Tibial nerve (tissue), 4 donors: ENCODE results near the gene DEFB112. TPM values are rescaled to one million over a fixed set of nuclear protein-coding genes. Genes with fewer than 3 reads are reported as not detected.

Source experiments
- DNase-seq, 2 donors: peaks; one replicate each; pipeline ENCODE4 v3.0.0-alpha.2; 2019; ENCODE audit warnings: low spot score in 2 of 2
- H3K27ac ChIP-seq, 4 donors: fragments of 200-600 bp; sonication (generic) in 3 of 4; one replicate each; pipeline ENCODE4 v1.5.1; 2017 to 2019; ENCODE audit warnings: mild to moderate bottlenecking in 1 of 4
- H3K27me3 ChIP-seq, 2 donors: fragments of 200-600 bp; sonication (generic) in 1 of 2; one replicate each; pipeline versions ENCODE4 v1.5.1 to v1.6.0; 2017 to 2019
- H3K36me3 ChIP-seq, 3 donors: fragments of 200-600 bp; sonication (generic); one replicate each; pipeline ENCODE4 v1.5.1; 2018 to 2019
- H3K4me1 ChIP-seq, 4 donors: fragments of 200-600 bp; sonication (generic) in 3 of 4; one replicate each; pipeline ENCODE4 v1.5.1; 2017 to 2019
- H3K4me3 ChIP-seq, 4 donors: fragments of 200-600 bp; sonication (generic) in 3 of 4; one replicate each; pipeline ENCODE4 v1.5.1; 2017 to 2019; ENCODE audit warnings: mild to moderate bottlenecking in 1 of 4, moderate library complexity in 1 of 4
- H3K9me3 ChIP-seq, 4 donors: fragments of 200-600 bp; sonication (generic) in 3 of 4; one replicate each; pipeline ENCODE4 v1.5.1; 2017 to 2019
- CTCF ChIP-seq, 5 experiments: fragments of 200-600 bp in 3 of 5; fragments of 450-650 bp in 2 of 5; sonication (generic) in 3 of 5; IDR thresholded peaks; one replicate each; pipeline ENCODE4 v1.5.1; 2016 to 2019; ENCODE audit warnings: antibody characterized with exemption in 5 of 5, mild to moderate bottlenecking in 3 of 5, moderate library complexity in 2 of 5
- EP300 ChIP-seq, 2 donors: sonication (generic); formaldehyde crosslinking; IDR thresholded peaks; one replicate each; pipeline ENCODE4 v1.6.1; 2017; ENCODE audit warnings: antibody characterized with exemption in 2 of 2, mild to moderate bottlenecking in 1 of 2
- POLR2A ChIP-seq, 2 donors: fragments of 450-650 bp; IDR thresholded peaks; one replicate each; pipeline ENCODE4 v1.6.1; 2017; ENCODE audit warnings: antibody characterized with exemption in 2 of 2, mild to moderate bottlenecking in 2 of 2, moderate library complexity in 2 of 2
- WGBS, 2 donors: methylation state at CpG; one replicate each; pipeline ENCODE4 v1.1.5; 2018; 5-methylcytosine and 5-hydroxymethylcytosine counted together
- total RNA-seq, 4 donors: library from RNA; depleted of rRNA; stranded (reverse); fragments of >200 nt; gene quantifications; one replicate each; pipeline ENCODE4 v1.1.0, GENCODE V29; 2016

DEFB112 gene
- total RNA-seq, 4 donors from 2014 or later: not detected

- H3K4me3 ChIP-seq: no peak overlapping the region
- H3K9me3 ChIP-seq: peaks cover 0 to 6% (median 0%) of the 10 kb centered on the region in 4 donors
- H3K27me3 ChIP-seq: no peaks in the 10 kb centered on the region
- H3K36me3 ChIP-seq: no peaks in the 10 kb centered on the region
- TF ChIP-seq EP300 (IDR thresholded peaks at IDR 0.05) (no peak), POLR2A (IDR thresholded peaks at IDR 0.05) (no peak), CTCF (IDR thresholded peaks at IDR 0.05) (no peak)
- WGBS, 2 donors: 45 to 60% methylated on average over 18 of the region's 18 CpGs
- H3K4me1 ChIP-seq: no peaks in the 10 kb centered on the region
- no peak overlapping the region for H3K27ac ChIP-seq
- DNase-seq: no peak
Measured at GRCh38 chr6:50030777-50031562, 18.8 kb downstream of the DEFB112 start.

GRCh38 chr6:50030350-50030749 lies 19.4 kb downstream of the DEFB112 start:
- WGBS, 2 donors: 73 to 88% methylated on average over 5 to 14 of the region's 14 CpGs
- no peak overlapping the region for H3K4me3 ChIP-seq

GRCh38 chr6:50025258-50025657 lies 24.5 kb downstream of the DEFB112 start:
- no peaks in the 10 kb centered on the region for H3K27me3 ChIP-seq
- TF ChIP-seq POLR2A (IDR thresholded peaks at IDR 0.05): no peak
- no peak for TF ChIP-seq EP300 (IDR thresholded peaks at IDR 0.05)
- no peak for TF ChIP-seq CTCF (IDR thresholded peaks at IDR 0.05)
- H3K9me3 ChIP-seq: no peaks in the 10 kb centered on the region
- H3K4me1 ChIP-seq: no peaks in the 10 kb centered on the region
- no peak overlapping the region for H3K27ac ChIP-seq
- no peak overlapping the region for H3K4me3 ChIP-seq
- DNase-seq: no peak
- 88 to 90% methylated on average over 3 to 4 of the region's 4 CpGs for WGBS, 2 donors
- H3K36me3 ChIP-seq: no peaks in the 10 kb centered on the region

More at GRCh38 chr6:50030350-50030749, 19.4 kb downstream of the DEFB112 start:
- H3K27me3 ChIP-seq: no peaks in the 10 kb centered on the region
- TF ChIP-seq CTCF (IDR thresholded peaks at IDR 0.05) (no peak), EP300 (IDR thresholded peaks at IDR 0.05) (no peak)
- H3K9me3 ChIP-seq: peaks cover 0 to 6% (median 0%) of the 10 kb centered on the region in 4 donors
- no peaks in the 10 kb centered on the region for H3K4me1 ChIP-seq
- no peak overlapping the region for H3K27ac ChIP-seq
- DNase-seq: no peak
- no peaks in the 10 kb centered on the region for H3K36me3 ChIP-seq

- Histone ChIP-seq H3K27ac (no peak within 1 kb of the TSS), H3K27me3 (no peaks in the 10 kb centered on the region), H3K36me3 (no peaks in the 10 kb centered on the region), H3K4me3 (no peak within 1 kb of the TSS), H3K9me3 (no peaks in the 10 kb centered on the region), H3K4me1 (no peaks in the 10 kb centered on the region)
- DNase-seq: no peak
- TF ChIP-seq EP300 (IDR thresholded peaks at IDR 0.05) (no peak), POLR2A (IDR thresholded peaks at IDR 0.05) (no peak), CTCF (IDR thresholded peaks at IDR 0.05) (no peak)
Measured at GRCh38 chr6:50021894-50022293, 27.8 kb downstream of the DEFB112 start, which contains the start of gene DEFB110. DEFB110 (minus strand) TSS chr6:50021994; CDS start chr6:50021935, 59 bp downstream.

GRCh38 chr6:50007819-50008218 lies 41.9 kb downstream of the DEFB112 start:
- DNase-seq: no peak
- 82 to 83% methylated on average over 3 of the region's 3 CpGs for WGBS, 2 donors
- Histone ChIP-seq H3K9me3 (no peaks in the 10 kb centered on the region), H3K36me3 (no peaks in the 10 kb centered on the region), H3K4me3 (no peak overlapping the region), H3K27ac (no peak overlapping the region), H3K4me1 (no peaks in the 10 kb centered on the region), H3K27me3 (no peaks in the 10 kb centered on the region)
- TF ChIP-seq POLR2A (IDR thresholded peaks at IDR 0.05) (no peak), EP300 (IDR thresholded peaks at IDR 0.05) (no peak), CTCF (IDR thresholded peaks at IDR 0.05) (no peak)
